GM13977 (cell line): ENCODE data around the gene TBATA.

Source experiments
- DNase-seq: peaks from one replicate; pipeline ENCODE4 v3.0.0; 2012; ENCODE audit warnings: low spot score
- in situ Hi-C: fragments of 300-500 bp; cut with MboI; formaldehyde crosslinking; loops from one replicate; pipeline ENCODE4 v1.12.0; 2022; ENCODE audit warnings: low sequenced_read_pairs, low pct_unique_long_range_greater_than_20kb, mixed read lengths, inconsistent platforms; ENCODE audit not compliant: unreplicated experiment
- TF ChIP-seq, protein P1 (sequence below): IDR thresholded peaks from 2 replicates; pipeline ENCODE4 v1.5.1; 2012; ENCODE audit warnings: mild to moderate bottlenecking, control low read depth; ENCODE audit not compliant: insufficient read depth; ENCODE audit errors: extremely low read depth, missing control alignments

The TBATA gene

GRCh38 chr10:70757856-70758255 is 27.3 kb downstream of the TBATA start:
- in situ Hi-C loops, result no loop called here
- DNase-seq, result no peak

GRCh38 chr10:70756700-70757360 is 28.3 kb downstream of the TBATA start:
- in situ Hi-C loops, result no loop called here
- DNase-seq, result no peak
- TF ChIP-seq, protein P1, sequence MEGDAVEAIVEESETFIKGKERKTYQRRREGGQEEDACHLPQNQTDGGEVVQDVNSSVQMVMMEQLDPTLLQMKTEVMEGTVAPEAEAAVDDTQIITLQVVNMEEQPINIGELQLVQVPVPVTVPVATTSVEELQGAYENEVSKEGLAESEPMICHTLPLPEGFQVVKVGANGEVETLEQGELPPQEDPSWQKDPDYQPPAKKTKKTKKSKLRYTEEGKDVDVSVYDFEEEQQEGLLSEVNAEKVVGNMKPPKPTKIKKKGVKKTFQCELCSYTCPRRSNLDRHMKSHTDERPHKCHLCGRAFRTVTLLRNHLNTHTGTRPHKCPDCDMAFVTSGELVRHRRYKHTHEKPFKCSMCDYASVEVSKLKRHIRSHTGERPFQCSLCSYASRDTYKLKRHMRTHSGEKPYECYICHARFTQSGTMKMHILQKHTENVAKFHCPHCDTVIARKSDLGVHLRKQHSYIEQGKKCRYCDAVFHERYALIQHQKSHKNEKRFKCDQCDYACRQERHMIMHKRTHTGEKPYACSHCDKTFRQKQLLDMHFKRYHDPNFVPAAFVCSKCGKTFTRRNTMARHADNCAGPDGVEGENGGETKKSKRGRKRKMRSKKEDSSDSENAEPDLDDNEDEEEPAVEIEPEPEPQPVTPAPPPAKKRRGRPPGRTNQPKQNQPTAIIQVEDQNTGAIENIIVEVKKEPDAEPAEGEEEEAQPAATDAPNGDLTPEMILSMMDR, result no peak

More at GRCh38 chr10:70757856-70758255, 27.3 kb downstream of the TBATA start:
- TF ChIP-seq, protein P1, result no peak

- no peak for DNase-seq
- in situ Hi-C loops, result no loop called here
- TF ChIP-seq, protein P1, result no peak
Measured at GRCh38 chr10:70753841-70754621, 31.1 kb downstream of the TBATA start.

DNA sequence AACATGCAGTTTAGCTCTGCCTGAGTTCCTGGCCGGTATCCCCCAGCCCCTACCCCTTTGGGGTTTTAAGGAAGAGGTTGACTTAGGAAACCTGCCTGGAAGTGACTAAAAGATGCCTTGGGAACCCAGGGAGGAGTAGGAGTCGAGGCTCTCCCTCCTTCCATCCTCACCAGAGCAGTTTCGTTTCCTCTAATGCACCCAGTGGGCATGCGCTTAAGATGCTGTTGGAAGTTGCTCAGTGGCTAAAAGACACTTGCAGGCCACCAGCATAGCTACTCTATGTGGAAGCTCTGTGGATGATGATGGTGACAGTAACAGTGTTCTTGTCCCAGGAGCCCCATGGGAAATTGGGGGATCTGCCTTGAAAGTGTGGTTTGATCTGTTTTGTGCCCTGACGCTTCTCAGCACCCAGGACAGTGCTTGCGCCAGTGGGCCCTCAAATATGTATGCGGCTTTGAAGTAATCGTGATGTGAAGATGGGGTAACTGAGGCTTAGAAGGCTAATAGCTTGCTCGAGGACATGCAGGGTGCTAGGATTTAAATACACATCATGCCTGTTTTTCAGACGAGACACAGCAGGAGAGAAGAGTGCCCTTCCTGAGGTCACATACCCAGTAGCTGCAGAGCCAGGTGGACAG is 32.0 kb downstream of the TBATA start:
- in situ Hi-C loops, result no loop called here
- TF ChIP-seq, protein P1, result no peak
- no peak for DNase-seq

DNA sequence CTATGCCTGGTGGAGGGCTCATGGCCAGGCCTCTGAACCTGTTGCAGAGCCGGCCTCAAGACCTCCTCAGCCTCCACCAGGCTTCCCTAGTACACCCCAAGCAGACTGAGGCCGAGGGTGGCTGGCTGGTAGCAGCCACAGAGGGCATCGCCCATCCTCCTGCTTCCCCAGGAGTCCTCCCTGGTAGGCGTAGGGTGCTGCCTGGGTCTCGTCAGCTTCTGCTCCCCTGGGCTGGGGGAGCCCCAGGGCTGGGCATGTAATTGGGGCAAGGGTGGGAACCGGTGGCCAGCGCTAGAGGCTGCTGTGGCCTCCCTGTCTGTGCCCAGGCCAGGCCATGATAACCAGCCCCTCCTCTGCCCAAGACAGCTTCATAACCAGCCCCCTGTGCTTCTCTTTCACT is 32.6 kb downstream of the TBATA start:
- DNase-seq, result no peak
- TF ChIP-seq, protein P1, result no peak
- in situ Hi-C loops, result no loop called here

DNA sequence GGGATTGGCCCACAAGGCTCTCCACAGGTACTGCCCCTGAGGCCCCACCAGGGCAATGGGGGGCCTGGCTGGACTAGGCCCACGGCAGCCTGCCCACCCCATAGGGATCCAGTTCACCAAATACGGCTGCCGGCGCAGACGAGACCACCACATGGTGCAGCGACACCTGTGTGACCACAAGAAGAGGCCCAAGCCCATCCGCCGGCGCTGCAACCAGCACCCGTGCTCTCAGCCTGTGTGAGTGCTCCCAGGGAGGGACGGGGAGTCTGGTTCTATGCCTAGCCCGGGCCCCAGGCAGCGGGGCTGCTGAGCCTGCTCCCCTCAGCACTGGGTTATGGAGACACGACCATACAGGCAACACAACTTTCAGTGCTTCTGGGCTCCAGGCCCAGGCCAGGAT is 33.2 kb downstream of the TBATA start:
- in situ Hi-C loops, result no loop called here

More for the DNA sequence above, 33.2 kb downstream of the TBATA start:
- TF ChIP-seq, protein P1, result no peak
- DNase-seq, result no peak
